GM21576 (cell line): ENCODE results near the gene PPP1R14B.

ENCODE experiments used
- ATAC-seq: cut with Tn5 transposase; IDR thresholded peaks from one replicate; pipeline ENCODE4 v1.9.1; 2021; ENCODE audit warnings: mild to moderate bottlenecking, moderate library complexity; ENCODE audit not compliant: unreplicated experiment

The PPP1R14B gene

GRCh38 chr11:64231546-64231945 is 15.2 kb downstream of the PPP1R14B start:
- no peak for ATAC-seq

DNA sequence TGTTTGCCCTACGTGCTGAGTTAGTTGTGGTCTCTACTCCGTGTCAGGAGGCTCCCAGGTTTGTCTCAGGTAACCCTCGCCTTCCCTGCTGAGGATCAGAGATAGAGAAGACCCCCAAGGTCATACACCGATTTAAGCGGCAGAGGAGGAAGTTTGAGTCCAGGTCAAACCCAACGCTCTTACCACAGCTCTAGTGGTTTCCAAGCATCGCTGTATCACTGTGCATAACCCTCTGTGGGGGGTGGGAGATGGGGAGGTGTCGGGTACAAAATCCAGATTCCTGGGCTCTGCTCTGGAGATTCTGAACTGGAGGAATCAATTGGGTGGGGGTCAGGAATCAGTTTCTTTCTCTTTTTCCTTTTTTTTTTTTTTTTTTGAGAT is 15.8 kb downstream of the PPP1R14B start:
- no peak for ATAC-seq

- peak; percentile 44 for ATAC-seq
These were observed 16.4 kb downstream of the PPP1R14B start, which contains the start of gene DNAJC4 for GRCh38 chr11:64230171-64230984. TSS of gene DNAJC4 (plus strand) at chr11:64230548. CDS start at chr11:64230855, 307 bp downstream.

GRCh38 chr11:64229744-64230170 is 17.0 kb downstream of the PPP1R14B start:
- no peak for ATAC-seq

GRCh38 chr11:64229090-64229743 is 17.5 kb downstream of the PPP1R14B start:
- ATAC-seq = no peak

GRCh38 chr11:64227405-64227956 is 19.3 kb downstream of the PPP1R14B start:
- no peak for ATAC-seq

DNA sequence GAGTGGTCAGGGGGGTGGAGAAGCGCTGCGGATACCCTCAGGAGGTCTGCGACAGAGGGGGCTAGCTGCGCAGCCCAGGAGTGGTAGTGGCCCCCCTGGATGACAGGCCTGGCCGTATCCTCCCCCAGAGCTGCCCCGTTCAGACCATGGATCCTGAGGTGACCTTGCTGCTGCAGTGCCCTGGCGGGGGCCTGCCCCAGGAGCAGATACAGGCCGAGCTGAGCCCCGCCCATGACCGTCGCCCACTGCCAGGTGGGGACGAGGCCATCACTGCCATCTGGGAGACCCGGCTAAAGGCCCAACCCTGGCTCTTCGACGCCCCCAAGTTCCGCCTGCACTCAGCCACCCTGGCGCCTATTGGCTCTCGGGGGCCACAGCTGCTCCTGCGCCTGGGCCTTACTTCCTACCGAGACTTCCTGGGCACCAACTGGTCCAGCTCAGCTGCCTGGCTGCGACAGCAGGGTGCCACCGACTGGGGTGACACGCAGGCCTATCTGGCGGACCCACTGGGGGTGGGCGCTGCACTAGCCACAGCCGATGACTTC is 20.2 kb downstream of the PPP1R14B start:
- ATAC-seq = no peak

- peak; percentile 36 for ATAC-seq
These were observed 20.9 kb downstream of the PPP1R14B start, which contains the start of the genes NUDT22 and TRPT1 for GRCh38 chr11:64225608-64226506. TSS of gene NUDT22 (plus strand) at chr11:64226274. CDS start at chr11:64226653, 379 bp downstream. TSS of gene TRPT1 (minus strand) at chr11:64226186. CDS start at chr11:64225860, 326 bp downstream.

- no peak for ATAC-seq
These were observed 21.7 kb downstream of the PPP1R14B start for GRCh38 chr11:64224891-64225607.

DNA sequence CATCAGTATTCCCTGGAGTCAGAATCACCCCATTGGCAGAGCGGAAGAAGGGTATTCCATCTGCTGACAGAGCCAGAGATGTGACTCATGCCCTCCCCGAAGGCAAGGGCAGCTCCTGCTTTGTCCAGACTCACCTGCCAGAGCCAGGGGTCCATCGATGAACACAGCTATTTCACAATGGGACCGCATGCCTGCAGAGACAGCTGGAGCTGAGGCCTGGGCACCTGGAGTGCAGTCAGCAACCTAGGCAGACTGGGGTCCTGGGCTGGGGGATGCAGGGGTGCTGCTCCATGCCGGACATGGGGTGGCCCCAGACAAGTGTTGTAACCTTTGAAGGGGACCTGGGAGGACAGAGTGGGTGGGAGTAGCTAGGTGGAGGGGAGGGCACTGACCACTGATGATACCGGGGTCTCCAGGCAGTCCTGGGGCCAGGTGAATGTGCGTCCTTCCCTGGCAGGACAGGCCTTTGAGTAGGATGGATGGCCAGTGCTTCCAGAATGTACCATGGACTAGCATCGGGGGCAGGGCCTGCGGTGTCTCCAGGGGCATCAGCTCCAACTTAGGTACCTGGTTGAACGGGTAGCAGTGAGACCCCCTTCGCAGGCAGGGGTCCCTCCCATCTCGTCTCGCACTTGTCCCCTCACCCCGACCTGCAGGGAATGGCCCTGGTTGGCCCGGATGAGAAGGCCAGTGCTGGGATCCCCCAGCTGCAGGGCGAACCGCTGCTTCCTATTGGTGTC is 22.4 kb downstream of the PPP1R14B start:
- ATAC-seq = no peak

- no peak for ATAC-seq
These were observed 23.6 kb downstream of the PPP1R14B start for GRCh38 chr11:64223001-64223651.

DNA sequence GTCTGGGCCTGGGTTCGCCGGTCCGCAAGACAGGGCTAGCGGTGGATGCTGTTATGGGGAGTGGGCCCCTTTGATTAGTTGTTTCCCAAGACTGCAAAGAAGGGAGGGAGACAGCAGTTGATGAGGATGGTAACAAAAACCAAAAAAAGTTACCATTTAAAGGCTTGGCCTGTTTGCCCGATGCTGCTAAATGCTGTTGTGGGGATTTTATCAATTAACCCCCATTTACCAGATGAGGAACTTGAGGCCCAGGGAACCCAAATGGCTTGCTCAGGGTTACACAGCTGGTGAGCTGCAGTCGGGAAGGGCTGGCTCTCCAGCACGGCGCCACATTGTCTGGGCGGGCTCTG is 24.1 kb downstream of the PPP1R14B start:
- ATAC-seq = no peak

DNA sequence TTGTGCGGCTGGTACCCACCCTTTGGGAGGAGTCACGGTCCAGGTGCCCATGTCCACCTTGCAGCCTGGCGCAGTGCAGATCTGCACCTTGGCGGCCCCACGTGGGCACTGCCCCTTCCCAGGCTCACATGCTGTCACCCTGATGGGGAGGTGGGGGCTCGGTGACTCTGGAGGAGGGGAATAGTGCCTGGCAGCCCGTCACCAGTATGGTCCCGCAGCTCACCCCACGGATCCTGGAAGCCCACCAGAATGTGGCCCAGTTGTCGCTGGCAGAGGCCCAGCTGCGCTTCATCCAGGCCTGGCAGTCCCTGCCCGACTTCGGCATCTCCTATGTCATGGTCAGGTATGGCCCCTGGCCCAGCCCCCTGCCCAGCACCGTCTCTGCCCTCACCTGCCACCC is 25.9 kb downstream of the PPP1R14B start:
- ATAC-seq = no peak

- no peak for ATAC-seq
These were observed 26.5 kb downstream of the PPP1R14B start for GRCh38 chr11:64220271-64220670.

GRCh38 chr11:64219755-64220154 is 27.0 kb downstream of the PPP1R14B start:
- no peak for ATAC-seq

DNA sequence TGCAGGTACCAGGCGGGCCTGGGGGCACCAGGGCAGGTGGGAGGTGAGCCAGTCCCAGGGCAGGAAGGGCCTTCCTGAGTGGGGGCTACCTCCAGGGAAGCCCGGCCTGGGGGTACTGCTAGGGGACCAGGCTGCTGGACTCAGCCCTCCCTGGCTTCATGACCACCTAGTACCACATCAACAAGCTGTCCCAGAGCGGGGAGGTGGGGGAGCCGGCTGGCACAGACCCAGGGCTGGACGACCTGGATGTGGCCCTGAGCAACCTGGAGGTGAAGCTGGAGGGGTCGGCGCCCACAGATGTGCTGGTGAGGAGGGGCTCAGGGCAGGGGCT is 27.4 kb downstream of the PPP1R14B start:
- ATAC-seq = no peak

GRCh38 chr11:64218628-64219353 is 28.0 kb downstream of the PPP1R14B start:
- ATAC-seq = no peak

- no peak for ATAC-seq
These were observed 29.9 kb downstream of the PPP1R14B start for GRCh38 chr11:64216879-64217278.
